Activated naive CD4-positive, alpha-beta T cell treated with anti-CD3 and anti-CD28 coated beads, Interleukin-2, amount 10 ng/mL, durations not matched to agents 7 days and 5 days (primary cell): Measurements from ENCODE around the gene CDH13.

Source experiments
- CTCF ChIA-PET: fragments of 350-600 bp; sonication (Branson Sonifier 250); formaldehyde crosslinking; loops from one replicate; lab custom pipeline; 2021; ENCODE audit warnings: antibody characterized with exemption; lab: Charles Lee
- DNase-seq: peaks from one replicate; pipeline ENCODE4 v3.0.0-alpha.2; 2020
- H3K27ac Mint-ChIP-seq: one replicate; pipeline ENCODE4 v1.8.0; 2021; ENCODE audit warnings: mild to moderate bottlenecking, moderate library complexity, mixed read lengths
- H3K27me3 Mint-ChIP-seq: one replicate; pipeline ENCODE4 v1.8.0; 2021; ENCODE audit warnings: mild to moderate bottlenecking, mixed read lengths
- H3K36me3 Mint-ChIP-seq: one replicate; pipeline ENCODE4 v1.8.0; 2021; ENCODE audit warnings: mixed read lengths
- H3K4me1 Mint-ChIP-seq: one replicate; pipeline ENCODE4 v1.8.0; 2021; ENCODE audit warnings: mixed read lengths
- H3K4me3 Mint-ChIP-seq: one replicate; pipeline ENCODE4 v1.8.0; 2021; ENCODE audit warnings: mild to moderate bottlenecking, moderate library complexity, mixed read lengths
- H3K9me3 Mint-ChIP-seq: one replicate; pipeline ENCODE4 v1.8.0; 2021; ENCODE audit warnings: mixed read lengths

The CDH13 gene

DNA sequence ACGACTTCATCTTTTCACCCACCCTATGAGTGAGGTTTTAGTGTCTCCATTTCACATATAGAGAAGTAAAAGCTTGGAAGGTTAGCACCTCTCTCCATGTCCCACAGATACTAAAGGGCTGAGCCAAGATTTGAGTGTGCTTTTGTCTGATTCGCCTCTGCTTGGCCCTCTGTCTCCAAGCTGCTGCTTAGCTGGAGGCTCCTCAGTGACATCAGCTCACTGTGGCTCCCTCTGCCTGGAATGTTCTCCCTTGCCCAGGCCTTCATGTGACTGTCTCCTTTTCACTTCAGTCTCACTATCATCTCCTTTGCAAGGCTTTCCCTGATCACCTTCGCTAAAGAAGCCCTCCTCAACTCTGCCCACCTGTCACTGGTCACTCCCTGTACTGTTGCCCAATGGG is 1096.5 kb downstream of the CDH13 start:
- Mint-ChIP-seq H3K9me3 (peaks cover 4% of the 10 kb centered on the region), H3K36me3 (no peaks in the 10 kb centered on the region), H3K27me3 (no peaks in the 10 kb centered on the region), H3K27ac (no peak overlapping the region), H3K4me1 (peaks cover 2% of the 10 kb centered on the region), H3K4me3 (no peak overlapping the region)
- no peak for DNase-seq
- CTCF ChIA-PET, result no interaction called here

DNA sequence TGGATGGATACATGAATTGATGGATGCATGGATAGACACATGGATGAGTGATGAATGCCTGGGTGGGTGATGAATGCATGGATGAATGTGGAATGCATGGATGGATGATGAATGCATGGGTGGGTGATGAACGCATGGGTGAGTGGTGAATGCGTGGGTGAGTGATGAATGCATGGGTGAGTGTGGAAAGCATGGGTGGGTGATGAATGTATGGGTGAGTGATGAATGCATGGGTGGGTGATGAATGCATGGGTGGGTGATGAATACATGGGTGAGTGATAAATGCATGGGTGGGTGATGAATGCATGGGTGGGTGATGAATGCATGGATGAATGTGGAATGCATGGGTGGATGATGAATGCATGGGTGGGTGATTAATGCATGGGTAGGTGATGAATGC is 1097.1 kb downstream of the CDH13 start:
- Mint-ChIP-seq H3K27ac (no peak overlapping the region), H3K9me3 (peaks cover 4% of the 10 kb centered on the region), H3K4me3 (no peak overlapping the region), H3K36me3 (no peaks in the 10 kb centered on the region), H3K27me3 (no peaks in the 10 kb centered on the region), H3K4me1 (peaks cover 2% of the 10 kb centered on the region)
- DNase-seq, result no peak
- CTCF ChIA-PET, result no interaction called here

DNA sequence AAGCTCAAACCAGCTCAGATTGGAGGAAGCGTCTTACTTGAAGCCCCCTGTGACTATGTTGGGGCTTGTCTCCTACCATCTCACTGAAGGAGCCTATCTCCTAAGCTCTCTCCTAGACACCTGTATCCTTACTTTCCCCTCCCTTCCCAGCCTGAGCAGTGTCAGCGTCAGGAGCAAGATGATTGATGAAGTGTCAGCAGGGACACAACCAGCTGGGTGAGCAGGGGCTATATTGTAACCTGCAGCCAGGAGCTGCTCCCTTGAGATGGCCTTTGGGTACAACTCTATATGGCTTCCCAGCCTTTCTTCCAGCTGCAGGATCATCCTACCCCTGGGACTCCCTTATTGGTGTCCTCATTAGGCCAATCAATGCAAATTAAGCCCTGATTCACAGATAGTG is 1097.8 kb downstream of the CDH13 start:
- peaks cover 2% of the 10 kb centered on the region for H3K4me1 Mint-ChIP-seq
- H3K36me3 Mint-ChIP-seq, result no peaks in the 10 kb centered on the region
- H3K27me3 Mint-ChIP-seq, result no peaks in the 10 kb centered on the region
- no peak overlapping the region for H3K4me3 Mint-ChIP-seq
- CTCF ChIA-PET, result no interaction called here
- H3K27ac Mint-ChIP-seq, result no peak overlapping the region
- peaks cover 4% of the 10 kb centered on the region for H3K9me3 Mint-ChIP-seq
- no peak for DNase-seq

DNA sequence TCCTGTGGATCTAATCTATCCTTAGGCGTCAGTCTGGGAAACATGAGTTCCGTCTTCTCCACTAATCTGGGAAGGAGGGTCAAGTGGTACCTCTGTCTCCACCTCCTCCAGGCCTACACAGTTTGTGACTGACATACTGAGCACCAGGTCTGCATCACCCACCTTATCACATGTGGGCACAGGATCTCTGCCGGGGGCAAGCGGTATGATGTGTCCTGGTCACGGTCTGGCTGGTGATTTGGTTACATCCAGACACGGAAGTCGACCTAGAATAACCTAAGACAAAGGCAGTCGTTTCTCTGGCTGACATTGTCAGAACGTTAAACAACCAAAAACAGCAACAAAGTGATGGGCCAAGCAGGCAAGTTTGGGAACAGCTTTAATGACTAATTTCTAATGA is 1098.5 kb downstream of the CDH13 start:
- Mint-ChIP-seq H3K27me3 (no peaks in the 10 kb centered on the region), H3K27ac (no peak overlapping the region), H3K4me3 (no peak overlapping the region), H3K9me3 (peaks cover 2% of the 10 kb centered on the region), H3K36me3 (no peaks in the 10 kb centered on the region), H3K4me1 (peaks cover 2% of the 10 kb centered on the region)
- DNase-seq, result no peak
- CTCF ChIA-PET, result no interaction called here

DNA sequence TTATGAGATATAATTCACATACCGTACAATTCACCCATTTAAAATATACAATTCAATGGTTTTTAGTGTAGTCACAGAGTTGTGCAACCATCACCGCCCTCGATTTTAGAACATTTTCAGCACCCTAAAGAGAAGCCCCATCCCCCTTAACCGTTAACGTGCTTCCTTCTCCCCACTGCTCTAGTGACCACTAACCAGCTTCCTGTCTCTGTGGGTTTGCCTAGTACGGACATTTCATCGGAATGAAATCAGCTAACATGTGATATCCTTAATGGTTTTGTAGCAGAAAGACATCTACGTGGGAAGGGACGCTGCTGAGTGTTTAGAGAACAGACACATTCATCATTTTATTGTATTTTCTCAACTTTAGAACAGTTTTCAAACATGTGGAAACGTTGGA is 1100.2 kb downstream of the CDH13 start:
- H3K27ac Mint-ChIP-seq, result no peak overlapping the region
- H3K36me3 Mint-ChIP-seq, result no peaks in the 10 kb centered on the region
- H3K4me1 Mint-ChIP-seq, result peaks cover 2% of the 10 kb centered on the region
- no peak overlapping the region for H3K4me3 Mint-ChIP-seq
- CTCF ChIA-PET, result no interaction called here
- DNase-seq, result no peak
- H3K27me3 Mint-ChIP-seq, result no peaks in the 10 kb centered on the region
- peaks cover 9% of the 10 kb centered on the region for H3K9me3 Mint-ChIP-seq

DNA sequence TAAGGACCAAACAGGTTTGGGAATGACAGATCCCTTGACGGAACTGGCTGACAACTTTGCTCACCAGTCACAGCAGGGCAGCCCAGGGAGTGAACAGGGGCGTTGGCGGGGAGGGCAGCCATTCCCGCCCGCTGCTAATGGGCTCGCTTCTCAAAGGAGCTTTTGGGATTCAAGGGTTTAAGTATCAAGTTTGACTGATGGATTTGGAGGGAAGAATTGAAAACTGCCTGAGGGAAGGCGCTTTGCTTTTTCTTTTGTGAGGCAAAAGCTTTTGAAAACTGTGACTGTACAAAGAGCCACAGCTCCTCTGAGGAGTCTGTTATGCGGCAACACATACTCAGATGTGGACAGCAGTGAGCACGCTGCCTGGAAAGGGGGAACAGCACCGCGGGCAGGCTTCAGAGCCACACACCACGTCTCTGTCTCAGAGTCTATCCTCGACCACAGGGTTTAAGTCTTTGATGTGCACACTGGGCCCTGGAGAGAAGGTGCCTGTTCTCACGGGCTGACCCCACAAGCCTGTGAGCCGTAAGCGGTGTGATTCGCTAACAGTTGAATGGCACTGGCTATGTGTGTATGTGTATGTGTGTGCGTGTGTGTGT is 1101.1 kb downstream of the CDH13 start:
- CTCF ChIA-PET, result no interaction called here
- Mint-ChIP-seq H3K4me3 (no peak overlapping the region), H3K27me3 (no peaks in the 10 kb centered on the region), H3K9me3 (peaks cover 11% of the 10 kb centered on the region), H3K4me1 (peaks cover 2% of the 10 kb centered on the region), H3K36me3 (no peaks in the 10 kb centered on the region), H3K27ac (no peak overlapping the region)
- no peak for DNase-seq

DNA sequence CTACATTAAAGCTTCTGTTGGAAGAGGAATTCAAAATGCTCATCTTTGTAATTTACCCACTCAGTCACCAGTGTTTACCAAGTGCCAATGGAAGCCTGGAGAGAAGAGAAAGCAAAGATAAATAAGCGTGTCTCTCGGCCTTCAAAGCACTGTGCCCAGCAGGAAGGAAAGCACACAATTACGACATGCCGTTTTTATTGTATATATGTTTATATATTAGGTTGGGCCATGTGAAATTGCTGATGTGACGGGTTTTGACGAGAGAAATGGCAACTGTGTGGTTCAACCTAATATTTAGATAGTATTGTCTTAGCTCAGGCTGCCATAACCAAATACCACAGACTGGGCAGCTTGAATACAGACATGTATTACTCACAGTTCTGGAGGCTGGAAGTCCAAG is 1101.7 kb downstream of the CDH13 start:
- DNase-seq, result no peak
- CTCF ChIA-PET, result no interaction called here
- Mint-ChIP-seq H3K27ac (no peak overlapping the region), H3K4me1 (peaks cover 2% of the 10 kb centered on the region), H3K9me3 (peaks cover 11% of the 10 kb centered on the region), H3K36me3 (no peaks in the 10 kb centered on the region), H3K27me3 (no peaks in the 10 kb centered on the region), H3K4me3 (no peak overlapping the region)

DNA sequence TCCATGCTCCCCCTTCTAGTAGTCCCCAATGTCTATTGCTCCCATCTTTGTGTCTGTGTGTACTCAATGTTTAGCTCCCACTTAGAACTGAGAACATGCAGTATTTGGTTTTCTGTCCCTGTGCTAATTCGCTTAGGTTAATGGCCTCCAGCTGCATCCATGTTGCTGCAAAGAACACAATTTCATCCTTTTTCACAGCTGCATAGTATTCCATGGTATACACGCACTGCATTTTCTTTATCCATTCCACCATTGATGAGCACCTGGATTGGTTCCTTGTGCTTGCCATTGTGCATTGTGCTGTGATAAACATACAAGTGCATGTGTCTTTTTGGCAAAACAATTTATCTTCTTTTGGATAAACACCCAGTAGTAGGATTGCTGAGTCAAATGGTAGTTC is 1104.0 kb downstream of the CDH13 start:
- no peak for DNase-seq
- H3K9me3 Mint-ChIP-seq, result peaks cover 21% of the 10 kb centered on the region
- CTCF ChIA-PET, result no interaction called here
- H3K4me1 Mint-ChIP-seq, result peaks cover 2% of the 10 kb centered on the region
- no peaks in the 10 kb centered on the region for H3K36me3 Mint-ChIP-seq
- no peaks in the 10 kb centered on the region for H3K27me3 Mint-ChIP-seq
- no peak overlapping the region for H3K27ac Mint-ChIP-seq
- no peak overlapping the region for H3K4me3 Mint-ChIP-seq

DNA sequence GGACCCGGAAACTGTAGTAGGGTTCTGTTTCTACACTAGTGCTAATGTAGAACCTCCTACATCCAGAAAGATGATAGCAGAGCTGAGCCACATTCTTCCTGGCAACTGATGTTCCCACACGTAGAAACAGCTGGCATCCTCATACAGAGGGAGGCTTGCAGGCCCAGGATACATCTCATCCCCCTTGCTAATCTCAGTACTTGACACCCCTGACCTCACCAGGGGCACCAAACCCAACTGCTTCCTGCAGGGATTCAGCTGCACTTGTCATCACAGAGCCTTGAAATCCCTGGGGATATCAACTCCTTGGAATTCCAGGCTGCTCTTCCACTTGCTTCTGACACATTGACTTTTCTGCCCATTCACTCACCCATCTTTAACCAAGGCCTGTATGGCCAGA is 1105.8 kb downstream of the CDH13 start:
- Mint-ChIP-seq H3K4me3 (no peak overlapping the region), H3K9me3 (peaks cover 21% of the 10 kb centered on the region), H3K27ac (no peak overlapping the region), H3K36me3 (no peaks in the 10 kb centered on the region), H3K27me3 (no peaks in the 10 kb centered on the region), H3K4me1 (no peaks in the 10 kb centered on the region)
- CTCF ChIA-PET, result no interaction called here
- DNase-seq, result no peak

DNA sequence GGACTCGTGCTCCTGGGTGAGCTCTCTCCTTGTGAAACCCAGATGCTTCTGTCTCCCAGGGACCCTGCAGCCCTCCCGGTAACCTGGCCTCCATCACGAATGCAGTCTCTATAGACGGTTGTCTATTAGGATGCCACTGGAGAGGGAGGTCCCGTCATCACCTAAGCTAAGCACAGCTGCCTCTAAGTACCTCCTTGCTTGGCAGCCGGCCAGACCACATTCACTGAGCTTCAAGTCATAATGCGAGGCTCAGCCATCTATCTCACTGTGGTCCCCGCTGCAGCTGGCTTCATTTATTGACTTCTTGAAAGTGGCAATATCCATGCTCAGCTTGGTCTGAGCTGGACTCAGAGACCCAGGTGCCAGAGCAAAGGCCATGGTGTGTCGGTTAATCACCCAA is 1106.5 kb downstream of the CDH13 start:
- Mint-ChIP-seq H3K4me1 (no peaks in the 10 kb centered on the region), H3K9me3 (peaks cover 21% of the 10 kb centered on the region), H3K27me3 (no peaks in the 10 kb centered on the region), H3K27ac (no peak overlapping the region), H3K4me3 (no peak overlapping the region), H3K36me3 (no peaks in the 10 kb centered on the region)
- CTCF ChIA-PET, result no interaction called here
- no peak for DNase-seq

DNA sequence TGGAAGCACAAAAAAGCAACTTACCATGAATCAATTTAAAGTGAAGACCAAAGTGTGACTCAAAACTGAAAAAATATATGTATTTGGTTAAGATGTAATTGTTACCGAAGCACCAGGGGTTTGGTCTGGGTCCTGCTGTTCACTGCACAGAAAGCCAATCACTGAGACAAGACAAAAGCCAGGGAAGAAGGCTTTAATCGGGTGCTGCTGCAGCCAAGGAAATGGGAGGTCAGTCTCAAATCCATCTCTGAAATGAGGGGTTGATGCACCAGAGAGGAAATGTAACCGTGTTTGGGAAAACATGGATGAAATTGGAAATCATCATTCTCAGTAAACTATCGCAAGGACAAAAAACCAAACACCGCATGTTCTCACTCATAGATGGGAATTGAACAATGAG is 1107.4 kb downstream of the CDH13 start:
- CTCF ChIA-PET, result no interaction called here
- Mint-ChIP-seq H3K4me3 (no peak overlapping the region), H3K36me3 (no peaks in the 10 kb centered on the region), H3K27me3 (no peaks in the 10 kb centered on the region), H3K27ac (no peak overlapping the region), H3K9me3 (peaks cover 21% of the 10 kb centered on the region), H3K4me1 (no peaks in the 10 kb centered on the region)
- DNase-seq, result no peak

DNA sequence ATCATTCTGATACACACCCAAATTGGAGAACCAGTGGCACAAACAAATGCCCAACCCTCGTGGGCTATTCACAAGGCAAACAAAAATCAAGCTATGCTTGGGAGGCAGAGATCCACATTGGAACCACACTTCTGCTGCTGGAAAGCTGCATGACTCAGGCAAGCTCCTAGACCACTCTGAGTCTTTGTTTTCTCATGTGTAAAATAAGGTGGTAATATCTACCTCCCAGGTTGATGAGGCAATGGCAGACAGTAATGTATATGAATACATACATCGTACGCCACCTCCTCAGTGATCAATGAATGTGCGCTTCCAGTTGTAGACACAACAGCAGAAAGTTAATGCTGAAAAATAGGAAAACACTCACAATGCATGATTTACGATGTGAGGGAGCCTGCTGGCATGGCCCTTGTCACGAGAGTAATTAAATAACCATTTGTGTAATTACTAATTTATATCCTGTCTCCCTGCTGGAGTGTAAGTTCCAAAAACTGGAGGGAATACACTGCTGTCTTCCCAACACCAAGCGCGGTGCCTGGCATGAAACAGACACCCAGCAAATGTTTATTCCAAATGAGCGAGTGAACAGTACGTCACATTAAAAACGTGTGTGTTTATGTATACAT is 1111.1 kb downstream of the CDH13 start:
- no peak overlapping the region for H3K4me3 Mint-ChIP-seq
- H3K27ac Mint-ChIP-seq, result no peak overlapping the region
- H3K27me3 Mint-ChIP-seq, result no peaks in the 10 kb centered on the region
- CTCF ChIA-PET, result no interaction called here
- H3K9me3 Mint-ChIP-seq, result peaks cover 12% of the 10 kb centered on the region
- no peaks in the 10 kb centered on the region for H3K36me3 Mint-ChIP-seq
- DNase-seq, result no peak
- no peaks in the 10 kb centered on the region for H3K4me1 Mint-ChIP-seq

DNA sequence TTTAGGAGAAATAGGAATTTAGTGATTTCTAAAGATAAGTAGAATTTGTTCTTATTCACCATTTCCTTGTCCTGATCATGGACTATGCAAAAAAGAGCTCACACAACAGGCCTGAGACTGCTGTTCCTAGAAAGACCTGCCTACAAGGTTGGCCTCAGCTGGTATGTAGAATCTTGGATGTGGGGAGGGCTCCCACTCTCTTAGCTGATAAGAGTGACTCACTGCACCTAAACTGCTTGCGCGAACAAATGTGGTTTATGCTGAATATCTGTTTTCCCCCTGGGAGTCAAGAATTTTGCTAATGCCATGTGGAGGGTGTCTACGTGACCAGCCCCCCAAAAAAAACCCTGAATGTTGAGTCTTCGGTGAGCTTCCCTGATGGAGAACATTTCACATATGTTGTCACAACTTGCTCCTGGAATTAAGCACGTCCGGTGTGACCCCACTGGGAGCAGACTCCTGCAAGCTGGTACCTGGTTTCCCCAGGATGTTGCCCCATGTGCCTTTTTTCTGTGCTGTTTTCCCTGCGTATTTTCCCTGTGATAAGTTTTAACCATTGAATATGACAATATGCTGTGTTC is 1112.2 kb downstream of the CDH13 start:
- DNase-seq, result no peak
- Mint-ChIP-seq H3K4me1 (no peaks in the 10 kb centered on the region), H3K9me3 (peaks cover 10% of the 10 kb centered on the region), H3K36me3 (no peaks in the 10 kb centered on the region), H3K27me3 (no peaks in the 10 kb centered on the region), H3K4me3 (no peak overlapping the region), H3K27ac (no peak overlapping the region)
- CTCF ChIA-PET, result no interaction called here

DNA sequence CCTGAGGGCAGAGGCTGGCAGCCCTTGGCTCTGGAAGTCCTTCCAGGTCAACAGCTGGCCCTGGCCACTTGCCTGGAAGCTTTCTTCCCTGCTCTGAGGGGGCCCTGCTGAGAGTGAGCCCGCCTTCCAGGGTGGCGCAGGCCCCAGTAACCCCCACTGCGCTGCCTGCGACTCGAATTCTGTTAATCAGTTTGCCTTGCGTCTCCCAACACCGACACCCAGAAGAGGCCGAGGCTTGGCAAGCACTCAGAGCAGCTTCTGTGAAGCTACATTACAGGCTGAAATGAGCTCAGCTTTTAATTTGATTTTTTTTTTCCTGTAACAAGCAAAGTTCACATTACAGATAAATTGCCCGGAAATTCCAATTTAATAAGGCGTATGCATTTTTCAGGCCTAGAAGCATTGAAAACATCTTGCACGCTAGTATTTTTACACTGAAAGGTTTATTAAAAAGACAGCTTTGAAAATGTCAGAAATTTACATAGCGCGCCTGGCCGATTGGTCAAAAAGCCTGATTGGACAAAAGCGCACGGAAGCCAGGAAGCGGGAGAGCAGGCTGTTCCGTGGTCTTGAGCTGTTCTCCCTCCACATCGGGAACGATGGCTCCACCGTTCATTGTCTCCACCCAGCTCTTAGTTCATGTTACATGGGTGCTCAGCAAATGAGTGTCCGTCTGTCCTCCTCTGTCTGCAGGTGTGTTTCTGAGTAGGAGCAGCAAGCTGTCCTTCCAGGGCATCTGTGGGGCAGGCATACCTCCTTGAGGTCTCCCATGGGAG is 1115.5 kb downstream of the CDH13 start:
- CTCF ChIA-PET, result no interaction called here
- Mint-ChIP-seq H3K4me3 (no peak overlapping the region), H3K27ac (no peak overlapping the region)

DNA sequence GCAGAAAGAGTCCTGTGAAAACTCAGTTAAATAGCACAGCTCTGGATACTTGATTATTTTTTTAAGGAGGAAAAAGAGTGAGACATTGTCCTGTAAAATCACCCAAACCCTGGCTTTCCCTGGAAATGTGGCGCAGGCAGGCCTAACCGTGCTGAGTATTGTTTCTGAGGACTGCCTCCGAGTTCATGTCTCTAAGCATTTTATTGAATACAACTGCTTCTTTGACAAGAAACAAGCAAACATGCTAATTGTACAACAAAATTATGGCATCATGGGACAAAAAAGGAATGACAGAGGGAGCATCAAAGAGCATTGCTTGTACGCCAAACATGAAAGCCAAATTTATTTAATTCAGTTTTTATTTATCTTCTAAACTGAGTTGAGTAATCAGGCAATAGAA is 1116.5 kb downstream of the CDH13 start:
- Mint-ChIP-seq H3K27ac (no peak overlapping the region), H3K4me3 (no peak overlapping the region), H3K9me3 (no peaks in the 10 kb centered on the region), H3K4me1 (no peaks in the 10 kb centered on the region), H3K27me3 (no peaks in the 10 kb centered on the region), H3K36me3 (no peaks in the 10 kb centered on the region)
- CTCF ChIA-PET, result no interaction called here
- DNase-seq, result no peak

More for the DNA sequence above, 1115.5 kb downstream of the CDH13 start:
- no peak for DNase-seq
- Mint-ChIP-seq H3K36me3 (no peaks in the 10 kb centered on the region), H3K9me3 (no peaks in the 10 kb centered on the region), H3K27me3 (no peaks in the 10 kb centered on the region), H3K4me1 (no peaks in the 10 kb centered on the region)
